Loucy (cell line): ENCODE results near the gene PPIA.

Experiments
- CTCF ChIP-seq: fragments of 200-600 bp; sonication (generic); conservative IDR thresholded peaks from 2 replicates; pipeline ENCODE4 v1.5.1; 2014; ENCODE audit warnings: mild to moderate bottlenecking, antibody characterized with exemption, low read length
- EZH2phosphoT487 ChIP-seq: fragments of 200-600 bp; IDR thresholded peaks from 2 replicates; pipeline ENCODE4 v1.6.1; 2018; ENCODE audit warnings: antibody characterized with exemption, mild to moderate bottlenecking, moderate library complexity, borderline replicate concordance

GRCh38 chr7:44791278-44792219 lies 4.9 kb upstream of the PPIA start:
- no peak for TF ChIP-seq CTCF
- TF ChIP-seq EZH2phosphoT487: no peak
